CD1c-positive myeloid dendritic cell (primary cell): Measurements from ENCODE around the gene CLASP2.
"Not testable (repeated sequence)": the region's sequence is repeated elsewhere in the genome, so short reads cannot be mapped to it uniquely, and the experiment has no call there.

ENCODE experiments used
- DNase-seq: peaks from one replicate; pipeline ENCODE4 v3.0.0-alpha.2; 2016; ENCODE audit errors: extremely low spot score

The CLASP2 gene

DNA sequence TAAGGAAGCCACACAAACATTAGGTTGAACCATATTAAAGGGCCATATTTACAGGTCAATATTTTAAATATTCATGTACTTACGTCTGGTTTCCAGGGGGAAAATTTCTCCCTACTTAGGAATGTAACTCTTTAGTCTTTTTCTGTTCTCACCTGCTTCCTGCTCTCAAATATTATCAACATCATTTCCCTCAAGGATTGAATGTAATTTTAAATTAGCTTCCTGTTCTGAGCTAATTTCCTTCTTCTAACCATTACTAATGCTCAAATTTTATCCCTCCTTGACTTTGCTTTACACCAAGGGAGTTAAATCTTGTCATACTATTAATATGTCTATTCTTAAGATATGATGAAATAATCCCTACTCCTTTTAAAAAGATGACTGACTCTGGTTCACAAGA, 174.5 kb downstream of the CLASP2 start:
- no peak for DNase-seq

GRCh38 chr3:33541918-33542317, 176.1 kb downstream of the CLASP2 start:
- DNase-seq, result no peak

DNA sequence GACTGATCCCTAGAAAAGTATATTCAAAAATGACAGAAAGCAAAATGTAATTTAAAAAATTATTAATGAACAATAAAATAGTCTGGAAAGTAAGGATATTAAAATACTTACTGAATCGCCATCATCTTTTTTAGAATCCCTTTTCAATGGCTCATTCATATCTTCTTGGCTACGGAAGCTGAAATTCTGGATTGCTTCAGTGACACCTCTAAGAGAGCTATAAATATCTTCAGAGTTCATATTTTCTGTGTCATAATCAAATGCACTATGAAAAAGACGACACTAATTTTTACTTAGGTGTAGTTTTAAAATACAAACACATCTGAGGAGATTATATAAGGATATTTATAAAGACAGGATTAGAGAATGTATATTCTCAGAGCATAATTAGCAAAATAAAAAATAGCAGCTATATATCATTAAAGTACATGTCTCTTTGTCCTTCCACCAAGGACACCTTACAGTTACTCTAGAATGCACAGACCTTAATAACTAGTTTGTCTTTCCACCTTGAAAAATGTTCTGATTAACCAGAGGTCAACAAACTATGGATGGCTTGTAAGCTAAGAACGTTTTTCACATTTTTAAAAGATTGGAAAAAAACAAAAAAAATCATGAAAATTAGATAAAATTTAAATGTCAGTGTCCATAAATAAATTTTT, 179.2 kb downstream of the CLASP2 start:
- DNase-seq, result no peak

DNA sequence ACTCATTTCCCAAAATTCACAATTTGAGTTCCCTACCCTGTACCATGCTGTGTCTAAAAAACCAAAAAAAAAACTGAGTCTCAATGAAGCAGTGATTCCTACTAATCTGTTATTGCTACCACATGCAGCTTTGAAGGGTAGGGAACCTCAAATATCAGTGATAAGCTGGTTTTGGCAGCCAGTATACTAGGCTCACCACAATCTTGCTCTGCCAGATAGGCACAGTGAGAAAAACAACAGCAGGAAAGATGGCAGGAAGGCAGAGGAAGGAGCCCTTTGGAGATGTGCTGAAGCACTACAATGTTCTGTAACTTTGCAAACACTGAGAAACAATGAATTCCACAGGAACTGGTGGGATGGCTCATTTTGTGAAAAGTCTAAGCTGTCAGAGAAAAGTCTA, 180.9 kb downstream of the CLASP2 start:
- no peak for DNase-seq

DNA sequence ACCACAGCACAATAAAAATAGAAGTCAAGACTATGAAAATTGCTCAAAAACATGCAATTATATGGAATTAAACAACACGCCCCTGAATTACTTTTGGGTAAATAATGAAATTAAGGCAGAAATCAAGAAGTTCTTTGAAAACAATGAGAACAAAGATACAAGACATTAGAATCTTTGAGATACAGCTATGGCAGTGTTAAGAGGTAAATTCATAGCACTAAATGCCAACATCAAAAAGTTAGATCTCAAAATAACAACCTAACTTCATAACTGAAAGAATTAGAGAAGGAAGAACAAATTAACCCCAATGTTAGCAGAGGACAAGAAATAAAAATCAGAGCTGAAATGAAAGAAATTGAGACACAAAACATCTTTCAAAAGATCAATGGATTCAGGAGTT, 191.3 kb downstream of the CLASP2 start:
- no peak for DNase-seq

DNA sequence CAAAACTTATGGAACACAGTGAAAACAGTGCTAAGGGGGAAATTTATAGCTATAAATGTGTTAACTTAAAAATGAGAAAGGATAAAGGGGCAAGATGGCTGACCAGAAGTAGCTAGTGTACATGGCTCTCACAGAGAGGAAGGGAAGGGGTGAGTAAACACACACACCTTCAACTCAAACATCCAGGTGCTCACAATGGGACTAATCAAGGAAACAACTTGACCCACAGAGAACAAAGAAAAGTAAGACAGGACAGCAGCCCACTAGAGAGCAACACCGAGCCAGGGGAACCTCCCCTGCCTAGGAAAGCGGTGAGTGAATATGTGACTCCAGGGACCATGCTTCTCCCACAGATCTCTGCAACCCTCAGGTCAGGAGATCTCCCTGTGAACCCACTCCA, 192.8 kb downstream of the CLASP2 start:
- no peak for DNase-seq

DNA sequence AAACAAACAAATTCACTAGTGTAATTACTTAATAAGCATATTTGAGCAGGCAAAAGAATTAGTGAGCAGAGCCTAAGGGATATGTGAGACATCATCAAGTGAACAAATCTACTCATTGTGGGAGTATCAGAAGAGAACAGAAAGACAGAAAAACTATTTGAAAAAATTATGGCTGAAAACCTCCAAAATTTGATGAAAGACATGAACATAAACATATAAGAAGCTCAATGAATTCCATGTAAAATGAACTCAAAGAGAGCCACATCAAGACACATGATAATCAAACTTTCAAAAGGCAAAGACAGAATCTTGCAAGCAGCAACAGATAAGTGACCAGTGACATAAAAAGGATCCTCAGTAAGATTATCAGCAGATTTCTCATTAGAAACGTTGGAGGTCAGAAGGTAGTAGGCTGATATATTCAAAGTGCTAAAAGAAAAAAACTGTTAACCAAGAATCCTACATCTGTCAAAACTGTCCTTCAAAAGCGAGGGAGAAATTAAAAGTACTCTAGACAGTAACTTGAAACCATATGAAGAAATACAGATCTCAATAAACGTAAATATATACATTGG, 194.9 kb downstream of the CLASP2 start:
- DNase-seq, result no peak

GRCh38 chr3:33521736-33522135, 196.3 kb downstream of the CLASP2 start:
- no peak for DNase-seq

- no peak for DNase-seq
These were observed 204.7 kb downstream of the CLASP2 start for GRCh38 chr3:33513262-33513863.

- no peak for DNase-seq
These were observed 213.0 kb downstream of the CLASP2 start for GRCh38 chr3:33505027-33505426.

DNA sequence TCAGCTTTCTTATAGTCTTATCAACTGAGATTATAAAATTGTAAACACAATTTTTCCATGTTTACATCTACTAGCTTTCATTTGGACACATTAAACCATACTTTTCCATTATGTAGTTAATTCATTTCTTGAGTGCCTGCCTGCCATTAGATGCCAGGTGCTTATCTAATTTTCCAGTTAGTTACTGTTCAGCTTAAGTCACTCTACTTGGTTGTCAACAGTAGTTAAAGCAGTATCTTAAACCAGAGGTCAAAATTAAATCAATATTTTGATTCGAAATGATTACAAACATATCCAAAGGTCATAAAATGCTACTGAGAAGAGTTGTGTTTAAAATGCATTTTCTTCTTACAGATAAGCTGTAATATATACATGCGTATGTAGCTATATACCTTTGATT, 221.6 kb downstream of the CLASP2 start:
- no peak for DNase-seq

GRCh38 chr3:33491721-33492120, 226.3 kb downstream of the CLASP2 start:
- no peak for DNase-seq

DNA sequence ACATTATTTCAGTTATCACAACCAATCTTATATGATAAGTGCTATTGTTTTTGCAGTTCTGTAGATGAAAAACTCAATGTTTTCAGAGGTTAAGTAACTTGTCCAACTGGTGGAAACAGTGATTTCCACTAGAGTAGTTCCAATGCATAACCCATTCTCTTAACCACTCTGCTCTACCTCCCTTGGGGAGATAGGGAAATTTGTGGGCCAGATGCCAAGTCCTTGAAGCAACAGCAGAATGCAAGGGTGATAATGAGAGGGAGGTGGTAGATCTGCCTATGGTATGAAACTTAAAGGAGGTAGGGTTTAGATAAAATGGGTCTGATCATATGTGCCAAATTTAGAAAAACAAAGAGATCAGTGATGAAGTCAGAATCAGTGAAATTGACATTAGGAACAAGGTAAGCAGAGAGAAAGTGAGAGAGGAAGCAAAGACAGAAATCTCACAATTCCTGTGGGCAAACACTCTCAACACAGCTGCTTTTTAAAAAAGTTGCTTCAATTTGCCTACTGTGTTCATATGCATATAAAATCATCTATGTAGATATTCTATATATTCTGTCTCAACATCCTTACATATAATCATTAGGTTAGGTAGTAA, 227.3 kb downstream of the CLASP2 start:
- DNase-seq, result no peak

DNA sequence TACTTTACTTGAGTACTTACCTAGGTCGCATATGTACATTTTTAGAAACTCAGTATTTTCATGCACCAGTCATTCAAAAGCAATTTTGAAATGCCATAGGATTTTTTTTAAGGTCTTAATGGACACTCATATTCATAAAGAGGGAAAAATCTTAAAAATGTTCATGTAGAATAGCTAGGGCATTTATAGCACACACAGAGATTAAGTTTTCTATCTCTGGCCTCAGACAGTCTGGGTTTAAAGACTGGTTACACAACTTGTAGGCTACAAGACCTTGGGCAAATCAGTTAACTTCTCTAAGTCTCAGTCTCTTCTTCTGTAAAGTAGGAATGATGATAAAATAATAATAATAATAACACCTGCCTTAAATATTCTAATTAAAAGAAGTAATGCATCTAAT, 229.4 kb downstream of the CLASP2 start:
- DNase-seq, result no peak

DNA sequence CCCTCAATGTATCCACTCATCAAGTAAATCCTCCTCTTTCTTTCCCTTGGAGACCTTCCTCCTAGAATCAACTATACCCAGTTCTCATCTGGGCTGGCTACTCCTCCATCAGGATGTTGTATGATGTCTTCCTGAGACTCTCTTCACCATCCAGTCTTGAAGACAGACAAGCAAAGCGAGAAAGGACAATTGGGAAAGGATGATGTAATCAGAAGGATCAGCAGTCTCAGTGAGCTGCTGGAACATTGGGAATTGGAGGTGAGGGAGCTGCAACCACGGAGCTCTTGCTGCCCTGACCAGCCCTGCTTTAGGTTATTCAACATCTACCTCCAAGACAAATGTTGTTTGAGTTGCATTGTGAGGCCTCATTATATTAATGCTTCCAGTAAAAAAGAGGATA, 229.8 kb downstream of the CLASP2 start:
- DNase-seq, result no peak

- no peak for DNase-seq
These were observed 235.9 kb downstream of the CLASP2 start for GRCh38 chr3:33482111-33482521.

DNA sequence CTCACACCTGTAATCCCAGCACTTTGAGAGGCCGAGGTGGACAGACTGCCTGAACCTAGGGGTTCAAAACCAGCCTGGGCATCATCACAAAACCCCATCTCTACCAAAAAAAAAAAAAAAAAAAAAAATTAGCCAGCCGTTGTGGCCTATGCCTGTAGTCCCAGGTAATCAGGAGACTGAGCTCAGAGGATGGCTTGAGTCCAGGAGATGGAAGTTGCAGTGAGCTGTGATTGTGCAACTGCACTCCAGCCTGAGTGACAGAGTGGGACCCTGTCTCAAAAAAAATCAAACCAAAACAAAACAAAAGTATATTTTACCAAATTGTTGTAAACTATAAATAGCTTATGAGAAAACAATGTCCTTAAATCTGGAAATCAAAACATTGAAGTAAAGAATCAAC, 243.2 kb downstream of the CLASP2 start:
- no peak for DNase-seq

GRCh38 chr3:33473813-33474212, 244.2 kb downstream of the CLASP2 start:
- no peak for DNase-seq

GRCh38 chr3:33467786-33468185, 250.3 kb downstream of the CLASP2 start:
- DNase-seq, result no peak

DNA sequence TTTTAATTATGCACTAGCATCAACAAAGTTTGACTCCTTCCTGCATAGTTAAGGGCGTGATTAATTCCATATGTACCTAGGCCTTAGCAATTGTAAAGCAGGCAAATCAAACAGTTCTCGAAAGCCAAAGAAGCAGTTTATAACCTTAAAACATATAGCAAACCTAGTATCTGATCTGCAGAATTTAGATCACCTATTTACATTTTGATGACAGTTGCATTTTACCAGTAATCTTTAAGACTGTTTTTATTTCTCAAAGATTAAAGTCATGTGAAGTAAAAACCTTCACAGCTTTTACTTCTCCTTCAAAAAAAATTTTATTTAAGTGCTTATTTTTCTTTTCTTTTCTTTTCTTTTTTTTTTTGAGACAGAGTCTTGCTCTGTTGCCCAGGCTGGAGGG, 257.0 kb downstream of the CLASP2 start:
- no peak for DNase-seq

DNA sequence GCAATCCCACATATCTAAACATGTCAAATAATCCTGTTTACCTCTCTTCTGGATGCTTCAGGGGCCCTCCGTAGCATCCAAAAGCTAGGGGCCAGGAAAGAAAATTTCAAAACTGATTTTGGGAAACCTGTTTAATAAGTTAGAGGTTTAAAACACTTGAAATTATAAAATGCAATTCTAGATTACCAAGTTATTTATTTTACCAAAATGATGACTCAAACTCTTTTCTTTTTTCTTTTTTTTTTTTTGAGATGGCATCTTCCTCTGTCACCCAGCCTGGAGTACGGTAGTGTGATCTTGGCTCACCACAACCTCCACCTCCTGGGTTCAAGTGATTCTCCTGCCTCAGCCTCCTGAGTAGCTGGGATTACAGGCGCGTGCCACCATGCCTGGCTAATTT, 258.5 kb downstream of the CLASP2 start:
- DNase-seq, result not testable (repeated sequence)

GRCh38 chr3:33458446-33458845, 259.6 kb downstream of the CLASP2 start:
- no peak for DNase-seq

GRCh38 chr3:33456756-33457155, 261.3 kb downstream of the CLASP2 start:
- DNase-seq, result no peak
